ENCODE results near the gene RCN2.
"Not testable (repeated sequence)": the region's sequence is repeated elsewhere in the genome, so short reads cannot be mapped to it uniquely, and the experiment has no call there.

Gene RCN2

GRCh38 chr15:76932135-76932966 lies 802 bp downstream of the RCN2 start:
- no peak for DNase-seq (ENCODE audit: low spot score)

DNA sequence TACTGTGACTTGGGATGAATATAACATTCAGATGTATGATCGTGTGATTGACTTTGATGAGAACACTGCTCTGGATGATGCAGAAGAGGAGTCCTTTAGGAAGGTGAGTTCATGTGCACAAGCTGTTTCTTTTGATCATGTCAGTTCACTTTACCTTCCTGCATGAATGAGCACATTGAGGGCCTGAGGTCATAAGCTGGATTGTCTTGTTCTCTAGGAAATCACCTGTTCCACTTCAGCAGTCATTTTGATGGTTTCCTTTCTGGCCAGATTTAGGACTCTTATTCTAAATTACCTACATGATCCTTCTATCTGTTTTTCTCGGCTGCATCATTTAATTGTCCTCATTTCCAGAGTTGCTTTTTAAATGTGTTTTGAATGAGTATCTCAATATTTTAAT lies 4.1 kb downstream of the RCN2 start:
- no peak for DNase-seq (ENCODE audit: low spot score)

- no peak for DNase-seq (ENCODE audit: low spot score)
Observed at GRCh38 chr15:76936671-76937070, 5.1 kb downstream of the RCN2 start.

DNA sequence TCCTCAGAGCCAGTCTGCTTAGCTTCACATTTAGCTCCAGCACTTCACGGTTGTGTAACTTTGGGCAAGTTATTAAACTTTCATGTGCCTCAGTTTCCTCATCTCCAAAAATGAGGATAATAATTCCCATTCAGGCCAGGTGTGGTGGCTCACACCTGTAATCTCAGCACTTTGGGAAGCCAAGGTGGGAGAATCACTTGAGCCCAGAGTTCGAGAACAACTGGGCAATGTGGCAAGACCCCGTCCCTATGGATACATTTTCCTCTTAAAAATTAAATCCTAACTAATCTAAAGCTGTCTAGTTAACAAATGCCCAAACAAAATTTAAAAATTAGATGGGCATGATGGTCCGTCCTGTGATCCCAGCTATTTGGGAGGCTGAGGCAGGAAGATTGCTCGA lies 7.2 kb downstream of the RCN2 start:
- DNase-seq (ENCODE audit: low spot score), result no peak

DNA sequence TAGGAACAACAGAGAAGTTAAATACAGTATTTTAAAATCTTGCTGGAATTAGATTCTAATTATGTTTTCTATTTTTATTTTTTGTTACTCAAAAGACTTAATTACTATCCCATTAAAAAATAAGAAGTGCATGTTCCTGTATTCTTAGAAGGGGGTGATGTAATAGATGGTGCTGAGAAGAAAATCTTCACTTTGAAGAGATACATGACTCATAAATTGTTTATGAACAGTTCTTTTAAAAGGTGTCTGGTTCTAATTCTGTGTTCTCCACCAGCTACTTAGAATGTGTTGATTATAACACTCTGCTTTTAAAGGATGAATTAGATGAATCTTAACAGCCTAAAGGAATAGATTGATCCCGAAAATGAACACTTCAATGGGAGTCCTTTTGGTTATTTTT lies 8.2 kb downstream of the RCN2 start:
- no peak for DNase-seq (ENCODE audit: low spot score)

DNA sequence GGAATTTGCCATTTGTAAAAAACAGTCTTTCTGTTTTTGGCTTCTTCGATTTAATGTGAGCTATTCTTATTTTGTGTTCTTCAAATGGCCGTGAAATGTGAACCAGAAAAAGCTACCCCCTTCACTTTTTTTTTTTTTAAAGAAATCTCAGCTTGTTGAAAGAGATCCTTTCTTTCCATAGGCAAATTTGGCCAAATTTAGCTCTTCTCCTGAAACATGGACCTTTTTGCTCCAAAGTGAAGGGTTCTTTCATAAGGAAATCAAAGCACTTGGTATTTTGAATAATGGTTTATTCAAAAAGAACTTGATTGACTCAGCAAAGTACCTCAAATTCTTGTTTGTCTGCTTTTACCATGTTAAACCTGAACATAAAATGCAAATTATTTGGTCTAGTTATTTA lies 10.1 kb downstream of the RCN2 start:
- no peak for DNase-seq (ENCODE audit: low spot score)

- no peak for DNase-seq (ENCODE audit: low spot score)
Observed at GRCh38 chr15:76942331-76942730, 10.8 kb downstream of the RCN2 start.

DNA sequence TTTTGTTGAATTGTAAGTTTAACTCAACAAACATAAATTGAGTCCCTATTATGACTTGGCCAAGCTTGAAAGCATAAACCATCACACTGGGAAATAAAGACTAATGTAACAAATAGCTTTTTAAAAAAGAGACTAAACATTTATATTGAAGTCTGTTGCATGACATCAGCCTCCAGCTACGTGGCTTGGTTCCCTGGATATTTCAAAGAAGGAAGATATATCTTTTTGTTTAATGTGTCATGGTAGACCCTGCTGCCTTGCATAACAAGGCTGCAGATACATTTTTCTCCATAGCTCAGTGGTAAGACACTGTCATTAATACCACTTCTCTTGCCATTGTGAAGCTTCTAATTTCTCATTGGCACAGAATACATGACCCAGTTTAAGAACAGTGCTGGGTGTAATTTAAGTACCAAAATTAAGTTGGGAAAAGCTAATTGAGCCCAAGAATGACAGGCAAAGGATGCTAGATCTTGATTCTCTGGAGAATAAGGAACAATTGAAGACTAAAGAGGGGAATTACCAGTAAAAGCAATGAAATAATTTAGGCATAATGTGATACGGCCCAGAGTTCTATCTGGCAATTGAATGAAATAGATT lies 14.0 kb downstream of the RCN2 start:
- no peak for DNase-seq (ENCODE audit: low spot score)

DNA sequence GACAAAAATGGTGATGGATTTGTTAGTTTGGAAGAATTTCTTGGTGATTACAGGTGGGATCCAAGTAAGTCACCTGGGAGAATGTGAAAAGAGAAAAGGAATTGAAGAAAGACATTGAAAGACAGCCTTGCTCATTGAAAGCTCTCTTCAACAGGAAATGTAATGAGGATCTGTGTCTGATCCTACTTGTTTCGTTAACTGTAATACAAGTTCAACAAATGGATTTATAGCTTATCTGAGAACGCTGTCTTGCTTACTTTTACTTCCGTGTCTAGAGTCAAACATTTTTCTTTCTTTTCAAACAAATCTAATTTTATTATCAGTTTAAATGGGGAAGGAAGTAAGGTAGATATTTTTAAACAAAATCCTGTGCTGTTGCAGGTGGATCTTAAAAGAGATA lies 15.9 kb downstream of the RCN2 start:
- no peak for DNase-seq (ENCODE audit: low spot score)

DNA sequence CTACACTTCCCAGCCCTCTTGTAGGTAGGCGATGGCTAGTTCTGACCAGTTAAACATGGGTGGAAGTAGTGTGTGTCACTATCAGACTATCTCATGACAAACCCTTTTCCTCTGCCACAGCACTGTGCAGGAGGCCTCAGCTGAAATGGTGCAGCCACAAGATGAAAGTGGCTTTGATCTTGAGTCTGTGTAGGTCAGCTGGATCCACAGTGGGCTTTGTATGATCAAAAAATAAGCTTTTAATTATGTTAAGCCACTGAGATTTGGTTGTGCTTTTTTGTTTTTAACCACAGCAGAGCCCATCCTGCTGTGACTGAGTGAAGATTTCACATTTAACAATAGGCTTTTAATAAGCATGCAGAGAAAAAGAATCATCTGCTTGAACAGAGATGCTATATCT lies 19.7 kb downstream of the RCN2 start:
- no peak for DNase-seq (ENCODE audit: low spot score)

DNA sequence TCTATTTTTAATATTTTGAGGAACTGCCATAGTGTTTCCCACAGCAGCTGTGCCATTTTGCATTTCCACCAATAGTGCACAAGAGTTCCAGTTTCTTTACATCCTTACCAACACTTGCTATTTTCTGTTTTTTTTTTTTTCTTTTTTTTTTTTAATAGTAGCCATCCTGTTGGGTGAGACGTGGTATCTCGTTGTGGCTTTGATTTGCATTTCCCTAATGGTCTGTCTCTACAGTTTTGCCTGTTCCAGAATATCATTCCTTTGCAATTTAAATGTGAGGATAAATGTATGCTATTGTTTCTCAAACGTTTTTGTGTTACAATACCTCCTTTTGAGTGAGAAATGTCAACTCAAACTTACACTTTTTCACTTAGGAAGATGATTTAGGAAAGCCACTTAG lies 22.4 kb downstream of the RCN2 start:
- no peak for DNase-seq (ENCODE audit: low spot score)

DNA sequence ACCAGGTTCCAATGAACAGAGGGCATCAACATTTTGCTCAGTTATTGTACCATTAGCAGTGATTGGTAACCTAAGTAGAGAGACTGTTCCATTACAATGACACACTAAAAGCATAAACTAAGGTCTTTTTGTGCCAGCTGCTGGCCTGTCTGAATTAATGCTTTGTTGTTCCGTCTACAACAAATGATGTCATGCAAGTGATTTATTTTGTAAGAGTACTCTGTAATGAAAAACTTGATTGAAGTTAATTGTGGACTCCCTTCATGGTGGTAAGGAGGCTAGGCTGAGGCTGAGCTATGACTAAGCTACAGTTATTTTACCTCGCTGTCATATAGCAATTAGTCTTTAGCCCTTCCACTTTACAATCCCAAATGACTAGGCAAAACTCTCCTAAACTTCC lies 23.2 kb downstream of the RCN2 start:
- no peak for DNase-seq (ENCODE audit: low spot score)

- no peak for DNase-seq (ENCODE audit: low spot score)
Observed at GRCh38 chr15:76961268-76962011, 29.9 kb downstream of the RCN2 start.

GRCh38 chr15:76962337-76963013 lies 30.9 kb downstream of the RCN2 start:
- no peak for DNase-seq (ENCODE audit: low spot score)

DNA sequence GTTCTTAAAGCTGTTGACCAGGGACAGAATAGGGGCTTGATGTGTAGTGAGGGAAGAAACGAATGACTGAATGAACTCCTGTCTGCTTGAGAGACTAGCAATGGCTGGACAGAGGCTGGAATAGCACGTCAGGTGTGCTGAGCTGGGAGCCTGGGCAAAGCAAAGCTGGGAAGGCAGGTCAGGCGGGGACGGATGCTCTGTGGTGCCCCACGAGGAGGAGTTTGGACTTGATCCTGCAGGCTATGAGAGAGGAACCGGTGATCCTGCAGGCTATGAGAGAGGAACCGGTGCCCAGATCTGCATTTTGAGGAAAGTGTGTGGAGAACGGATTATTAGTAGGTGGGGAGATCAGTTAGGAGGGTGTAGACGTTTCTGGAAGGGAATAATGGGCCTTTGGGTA lies 32.0 kb downstream of the RCN2 start:
- no peak for DNase-seq (ENCODE audit: low spot score)

GRCh38 chr15:76964157-76964556 lies 32.6 kb downstream of the RCN2 start:
- DNase-seq (ENCODE audit: low spot score), result no peak

- DNase-seq (ENCODE audit: low spot score), result not testable (repeated sequence)
Observed at GRCh38 chr15:76966051-76966450, 34.5 kb downstream of the RCN2 start.

GRCh38 chr15:76967067-76967466 lies 35.5 kb downstream of the RCN2 start:
- no peak for DNase-seq (ENCODE audit: low spot score)

- DNase-seq (ENCODE audit: low spot score), result no peak
Observed at GRCh38 chr15:76968306-76968705, 36.8 kb downstream of the RCN2 start.

GRCh38 chr15:76972389-76973361 lies 41.1 kb downstream of the RCN2 start:
- no peak for DNase-seq (ENCODE audit: low spot score)

GRCh38 chr15:76973362-76973743 lies 41.8 kb downstream of the RCN2 start:
- DNase-seq (ENCODE audit: low spot score), result peak; percentile 68
